ENCODE data around the gene GPC3.
"Not testable (repeated sequence)": the region's sequence is repeated elsewhere in the genome, so short reads cannot be mapped to it uniquely, and the experiment has no call there.

Gene GPC3

GRCh38 chrX:133897593-133898163 lies 87.7 kb downstream of the GPC3 start:
- in situ Hi-C loops (cut with HindIII; ENCODE audit: low sequenced_read_pairs), result no loop called here
- H3K4me3 ChIP-seq (ENCODE audit: low read depth, low read length), result no peak overlapping the region
- TF ChIP-seq CTCF (IDR thresholded peaks at IDR 0.05; ENCODE audit: low read depth, low read length, missing control alignments), result no peak
- no peak for DNase-seq (ENCODE audit: low read depth)

GRCh38 chrX:133892337-133892736 lies 93.1 kb downstream of the GPC3 start:
- in situ Hi-C loops (cut with HindIII; ENCODE audit: low sequenced_read_pairs), result no loop called here
- no peak for TF ChIP-seq CTCF (IDR thresholded peaks at IDR 0.05; ENCODE audit: low read depth, low read length, missing control alignments)
- H3K4me3 ChIP-seq (ENCODE audit: low read depth, low read length), result no peak overlapping the region
- DNase-seq (ENCODE audit: low read depth), result no peak

GRCh38 chrX:133888984-133889383 lies 96.4 kb downstream of the GPC3 start:
- H3K4me3 ChIP-seq (ENCODE audit: low read depth, low read length), result no peak overlapping the region
- in situ Hi-C loops (cut with HindIII; ENCODE audit: low sequenced_read_pairs), result no loop called here
- TF ChIP-seq CTCF (IDR thresholded peaks at IDR 0.05; ENCODE audit: low read depth, low read length, missing control alignments), result no peak
- no peak for DNase-seq (ENCODE audit: low read depth)

GRCh38 chrX:133888084-133888483 lies 97.3 kb downstream of the GPC3 start:
- in situ Hi-C loops (cut with HindIII; ENCODE audit: low sequenced_read_pairs); DNase-seq (ENCODE audit: low read depth); H3K4me3 ChIP-seq (ENCODE audit: low read depth, low read length): not testable (repeated sequence)

- no peak overlapping the region for H3K4me3 ChIP-seq (ENCODE audit: low read depth, low read length)
- in situ Hi-C loops (cut with HindIII; ENCODE audit: low sequenced_read_pairs), result no loop called here
- TF ChIP-seq CTCF (IDR thresholded peaks at IDR 0.05; ENCODE audit: low read depth, low read length, missing control alignments), result no peak
- no peak for DNase-seq (ENCODE audit: low read depth)
Observed at GRCh38 chrX:133884430-133885394, 100.7 kb downstream of the GPC3 start.

GRCh38 chrX:133881893-133882292 lies 103.5 kb downstream of the GPC3 start:
- no peak overlapping the region for H3K4me3 ChIP-seq (ENCODE audit: low read depth, low read length)
- TF ChIP-seq CTCF (IDR thresholded peaks at IDR 0.05; ENCODE audit: low read depth, low read length, missing control alignments), result no peak
- in situ Hi-C loops (cut with HindIII; ENCODE audit: low sequenced_read_pairs), result no loop called here
- DNase-seq (ENCODE audit: low read depth), result no peak

- no peak overlapping the region for H3K4me3 ChIP-seq (ENCODE audit: low read depth, low read length)
- in situ Hi-C loops (cut with HindIII; ENCODE audit: low sequenced_read_pairs), result no loop called here
- no peak for DNase-seq (ENCODE audit: low read depth)
- TF ChIP-seq CTCF (IDR thresholded peaks at IDR 0.05; ENCODE audit: low read depth, low read length, missing control alignments), result no peak
Observed at GRCh38 chrX:133881007-133881406, 104.4 kb downstream of the GPC3 start.

Data from astrocyte of the cerebellum (primary cell).